Left ventricle myocardium inferior (tissue), 1 donor: ENCODE data around the gene ADARB1. TPM values are rescaled to one million over a fixed set of nuclear protein-coding genes. Genes with fewer than 3 reads are reported as not detected.

ENCODE experiments used
- DNase-seq: peaks from one replicate; pipeline ENCODE4 v3.0.0-alpha.2; 2020
- H3K27ac ChIP-seq: fragments of 200-600 bp; replicated peaks from 2 replicates; pipeline ENCODE4 v1.8.0; 2021
- H3K27me3 ChIP-seq: fragments of 200-600 bp; 2 replicates; pipeline ENCODE4 v1.8.0; 2021; ENCODE audit warnings: low read depth
- H3K36me3 ChIP-seq: fragments of 200-600 bp; 2 replicates; pipeline ENCODE4 v1.8.0; 2021
- H3K4me1 ChIP-seq: fragments of 200-600 bp; 2 replicates; pipeline ENCODE4 v1.8.0; 2021
- H3K4me3 ChIP-seq: fragments of 200-600 bp; 2 replicates; pipeline ENCODE4 v1.8.0; 2021; ENCODE audit warnings: mild to moderate bottlenecking, moderate library complexity
- H3K9me3 ChIP-seq: fragments of 200-600 bp; replicated peaks from 2 replicates; pipeline ENCODE4 v1.8.0; 2021
- intact Hi-C: fragments of 100-400 bp; cut with micrococcal nuclease; formaldehyde crosslinking; loops from one replicate; pipeline ENCODE4 v1.11.0; 2022
- total RNA-seq: library from RNA; stranded (reverse); fragmentation: NEBNext Ultra II Directional; extraction: Animal tissue kit (Norgen Biotek cat#: 25700); gene quantifications from one replicate; pipeline ENCODE4 v1.2.1, GENCODE V29; 2021
- TF ChIP-seq, protein P1 (sequence below): fragments of 200-600 bp; IDR thresholded peaks from 2 replicates; pipeline ENCODE4 v1.8.0; 2021; ENCODE audit warnings: antibody characterized with exemption, mild to moderate bottlenecking, borderline replicate concordance
- donor health status: DM: no; HTN: yes; CAD: no; lungs with severe emphysema.

ADARB1 gene
- total RNA-seq, 1 donor from 2014 or later: 15.5 TPM

DNA sequence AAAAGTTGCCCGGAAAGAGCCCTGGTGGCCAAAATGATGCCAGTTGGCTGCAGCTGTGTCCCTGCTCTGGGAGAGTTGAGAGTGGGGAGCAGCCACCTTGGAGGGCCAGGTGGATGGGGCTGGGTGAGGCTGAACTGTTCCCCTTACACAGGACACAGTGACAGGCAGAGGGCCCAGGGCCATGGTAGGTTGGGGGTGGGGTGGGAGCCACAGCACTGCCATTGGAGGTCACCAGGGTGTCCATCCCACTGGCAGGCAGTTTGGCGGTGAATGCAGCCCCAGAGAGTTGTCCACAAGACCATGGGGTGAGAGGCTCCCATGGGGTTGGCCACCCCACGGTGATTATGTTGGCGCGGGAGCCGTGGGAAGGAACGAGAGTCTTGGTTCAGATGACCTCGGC, 125.7 kb downstream of the ADARB1 start:
- Histone ChIP-seq H3K9me3 (no peaks in the 10 kb centered on the region), H3K36me3 (peaks cover 29% of the 10 kb centered on the region), H3K27me3 (no peaks in the 10 kb centered on the region), H3K4me1 (no peaks in the 10 kb centered on the region), H3K27ac (no peak overlapping the region), H3K4me3 (no peak overlapping the region)
- intact Hi-C loops: no loop called here
- DNase-seq: no peak
- TF ChIP-seq, protein P1, sequence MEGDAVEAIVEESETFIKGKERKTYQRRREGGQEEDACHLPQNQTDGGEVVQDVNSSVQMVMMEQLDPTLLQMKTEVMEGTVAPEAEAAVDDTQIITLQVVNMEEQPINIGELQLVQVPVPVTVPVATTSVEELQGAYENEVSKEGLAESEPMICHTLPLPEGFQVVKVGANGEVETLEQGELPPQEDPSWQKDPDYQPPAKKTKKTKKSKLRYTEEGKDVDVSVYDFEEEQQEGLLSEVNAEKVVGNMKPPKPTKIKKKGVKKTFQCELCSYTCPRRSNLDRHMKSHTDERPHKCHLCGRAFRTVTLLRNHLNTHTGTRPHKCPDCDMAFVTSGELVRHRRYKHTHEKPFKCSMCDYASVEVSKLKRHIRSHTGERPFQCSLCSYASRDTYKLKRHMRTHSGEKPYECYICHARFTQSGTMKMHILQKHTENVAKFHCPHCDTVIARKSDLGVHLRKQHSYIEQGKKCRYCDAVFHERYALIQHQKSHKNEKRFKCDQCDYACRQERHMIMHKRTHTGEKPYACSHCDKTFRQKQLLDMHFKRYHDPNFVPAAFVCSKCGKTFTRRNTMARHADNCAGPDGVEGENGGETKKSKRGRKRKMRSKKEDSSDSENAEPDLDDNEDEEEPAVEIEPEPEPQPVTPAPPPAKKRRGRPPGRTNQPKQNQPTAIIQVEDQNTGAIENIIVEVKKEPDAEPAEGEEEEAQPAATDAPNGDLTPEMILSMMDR: no peak

DNA sequence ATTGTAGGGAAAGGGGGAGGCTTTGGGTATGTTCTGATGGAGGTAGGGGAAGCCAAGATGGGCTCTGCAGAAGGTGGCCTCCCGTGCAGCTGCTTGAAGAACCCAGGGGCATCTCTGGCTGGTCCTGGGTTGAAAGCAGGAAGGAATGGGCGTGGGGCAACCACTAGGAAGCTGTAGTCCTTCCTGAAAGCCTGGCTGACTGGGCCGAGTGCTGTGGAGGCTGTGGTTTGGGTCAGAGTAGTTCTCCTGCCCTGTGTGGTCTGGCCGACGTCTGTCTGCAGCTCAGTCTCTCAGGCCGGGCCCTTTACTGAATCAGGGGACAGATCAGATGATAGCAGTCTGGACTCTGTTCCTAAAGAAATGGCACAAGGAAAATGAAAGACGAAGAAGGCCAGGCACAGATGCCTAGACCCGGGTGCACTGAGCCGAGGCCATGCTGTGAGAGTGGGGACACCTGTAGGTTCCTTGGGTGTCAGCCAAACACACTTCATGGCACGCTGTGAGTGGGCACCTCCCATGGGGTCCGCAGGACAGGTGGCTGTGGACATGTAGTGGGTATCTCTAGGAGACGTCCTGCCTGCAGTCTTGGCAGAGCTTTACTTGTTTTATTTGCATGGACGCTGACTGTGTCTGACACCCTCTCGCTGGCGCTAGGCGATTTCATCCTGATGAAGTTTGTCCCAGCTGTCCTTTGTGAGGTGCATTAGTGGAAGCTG, 126.4 kb downstream of the ADARB1 start:
- Histone ChIP-seq H3K36me3 (peaks cover 35% of the 10 kb centered on the region), H3K27me3 (no peaks in the 10 kb centered on the region), H3K9me3 (no peaks in the 10 kb centered on the region), H3K27ac (no peak overlapping the region), H3K4me3 (no peak overlapping the region), H3K4me1 (no peaks in the 10 kb centered on the region)
- intact Hi-C loops: no loop called here
- DNase-seq: no peak
- TF ChIP-seq, protein P1: no peak

DNA sequence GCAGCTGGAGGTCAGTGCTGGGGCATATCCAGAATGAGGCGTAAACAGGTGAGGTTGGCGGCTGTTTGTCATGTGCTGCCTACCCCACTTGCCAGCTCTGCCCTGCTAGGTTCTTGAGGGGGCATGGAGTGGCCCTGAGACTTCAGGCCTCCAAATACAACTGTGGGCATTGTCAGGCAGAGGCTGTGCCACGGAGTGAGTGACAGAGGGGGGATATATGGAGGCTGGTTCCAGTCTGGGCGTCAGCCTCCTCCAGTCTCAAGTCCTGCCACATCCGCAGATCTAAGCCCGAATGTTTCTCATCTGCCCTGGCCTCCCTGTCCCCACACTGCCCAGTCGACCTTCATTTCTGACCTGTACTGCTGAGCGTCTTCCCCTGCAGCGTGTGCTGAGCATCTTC, 128.0 kb downstream of the ADARB1 start:
- Histone ChIP-seq H3K4me3 (no peak overlapping the region), H3K27me3 (no peaks in the 10 kb centered on the region), H3K27ac (no peak overlapping the region), H3K36me3 (peaks cover 38% of the 10 kb centered on the region), H3K4me1 (no peaks in the 10 kb centered on the region), H3K9me3 (no peaks in the 10 kb centered on the region)
- intact Hi-C loops: no loop called here
- no peak for DNase-seq
- TF ChIP-seq, protein P1: no peak

DNA sequence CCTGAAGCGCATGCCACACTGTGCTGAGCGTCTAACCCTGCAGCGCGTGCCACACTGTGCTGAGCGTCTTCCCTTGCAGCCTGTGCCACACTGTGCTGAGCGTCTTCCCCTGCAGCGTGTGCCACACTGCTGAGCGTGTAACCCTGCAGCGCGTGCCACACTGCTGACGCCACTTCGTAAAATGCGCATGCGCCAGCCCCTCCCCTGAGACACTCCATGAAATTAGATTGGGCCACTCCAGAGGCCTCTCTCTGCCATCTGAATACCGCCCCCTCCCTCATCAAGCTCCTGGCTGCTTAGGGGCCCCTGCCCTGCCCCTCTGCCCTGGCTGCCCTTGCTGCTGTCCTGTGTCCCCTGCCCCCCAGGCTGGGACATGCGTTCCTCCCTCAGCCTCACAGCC, 128.5 kb downstream of the ADARB1 start:
- Histone ChIP-seq H3K4me3 (no peak overlapping the region), H3K9me3 (no peaks in the 10 kb centered on the region)

DNA sequence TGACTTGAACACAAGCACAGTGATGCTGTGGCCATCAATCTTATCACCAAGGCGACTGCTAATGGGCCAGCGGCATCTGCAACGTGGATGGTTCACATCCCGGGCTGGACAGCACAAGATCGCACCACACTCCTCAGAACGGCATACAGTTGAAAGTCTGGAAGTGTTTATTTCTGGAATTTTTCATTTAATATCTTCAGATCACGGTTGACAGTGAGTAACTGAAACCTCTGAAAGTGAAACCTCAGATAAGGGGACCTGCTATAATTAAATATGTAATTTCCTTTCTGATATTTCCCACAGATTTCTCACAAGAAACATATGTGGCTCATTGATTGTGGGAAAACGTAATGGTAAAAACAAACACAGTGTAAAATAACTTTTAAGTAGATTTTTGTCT, 129.6 kb downstream of the ADARB1 start:
- Histone ChIP-seq H3K36me3 (peaks cover 43% of the 10 kb centered on the region), H3K9me3 (no peaks in the 10 kb centered on the region), H3K4me3 (no peak overlapping the region), H3K4me1 (no peaks in the 10 kb centered on the region), H3K27ac (no peak overlapping the region), H3K27me3 (no peaks in the 10 kb centered on the region)
- DNase-seq: no peak
- intact Hi-C loops: no loop called here
- TF ChIP-seq, protein P1: no peak

More for the DNA sequence above, 128.5 kb downstream of the ADARB1 start:
- peaks cover 41% of the 10 kb centered on the region for H3K36me3 ChIP-seq
- TF ChIP-seq, protein P1: no peak
- no peak overlapping the region for H3K27ac ChIP-seq
- no peak for DNase-seq
- H3K27me3 ChIP-seq: no peaks in the 10 kb centered on the region
- H3K4me1 ChIP-seq: no peaks in the 10 kb centered on the region
- intact Hi-C loops: no loop called here
